IPS-11a (cell line): ENCODE results near the gene SARDH.

Source experiments
- H3K4me3 ChIP-seq: one replicate; pipeline ENCODE4 v1.5.1; 2013; ENCODE audit warnings: low read depth, low read length, control low read depth

SARDH gene

GRCh38 chr9:133716564-133717112 lies 21.5 kb downstream of the SARDH start:
- H3K4me3 ChIP-seq, result no peak overlapping the region

DNA sequence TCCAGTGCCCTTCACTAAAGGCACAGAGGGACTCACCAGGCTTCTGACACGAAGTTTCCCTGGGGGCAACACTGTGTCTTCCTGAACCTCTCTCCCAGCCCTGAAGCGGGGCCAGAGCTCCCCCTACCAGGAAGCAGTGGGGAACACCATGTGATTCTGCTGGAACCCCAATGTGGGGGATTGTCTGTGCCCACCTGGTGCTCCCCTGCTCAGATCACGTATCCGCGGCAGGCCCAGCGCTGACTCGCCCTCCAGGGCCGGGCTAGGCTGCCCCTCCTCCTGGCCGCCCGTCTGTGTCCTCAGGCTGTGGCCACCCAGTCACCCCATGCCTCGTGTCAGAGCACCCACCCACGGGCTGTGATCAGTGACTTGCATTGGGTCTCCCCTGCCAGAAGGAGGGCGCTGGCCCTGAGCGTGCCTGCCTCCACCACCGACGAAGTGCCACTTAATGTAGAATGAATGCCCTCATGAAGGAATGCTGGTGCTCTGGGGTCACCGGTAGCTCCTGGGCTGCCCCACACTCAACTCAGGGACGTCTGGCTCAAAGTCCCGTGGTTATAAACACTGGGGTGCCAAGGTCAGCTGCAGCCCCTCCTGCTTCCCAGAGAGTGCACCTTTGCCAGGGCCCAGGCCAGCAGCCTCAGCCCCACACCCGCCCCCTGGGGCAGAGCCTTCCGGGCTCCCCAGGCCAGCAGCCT lies 22.1 kb downstream of the SARDH start:
- no peak overlapping the region for H3K4me3 ChIP-seq

- H3K4me3 ChIP-seq, result no peak overlapping the region
Observed at GRCh38 chr9:133715295-133715865, 22.8 kb downstream of the SARDH start.

GRCh38 chr9:133714606-133715294 lies 23.4 kb downstream of the SARDH start:
- no peak overlapping the region for H3K4me3 ChIP-seq

- H3K4me3 ChIP-seq, result no peak overlapping the region
Observed at GRCh38 chr9:133713960-133714495, 24.1 kb downstream of the SARDH start.

DNA sequence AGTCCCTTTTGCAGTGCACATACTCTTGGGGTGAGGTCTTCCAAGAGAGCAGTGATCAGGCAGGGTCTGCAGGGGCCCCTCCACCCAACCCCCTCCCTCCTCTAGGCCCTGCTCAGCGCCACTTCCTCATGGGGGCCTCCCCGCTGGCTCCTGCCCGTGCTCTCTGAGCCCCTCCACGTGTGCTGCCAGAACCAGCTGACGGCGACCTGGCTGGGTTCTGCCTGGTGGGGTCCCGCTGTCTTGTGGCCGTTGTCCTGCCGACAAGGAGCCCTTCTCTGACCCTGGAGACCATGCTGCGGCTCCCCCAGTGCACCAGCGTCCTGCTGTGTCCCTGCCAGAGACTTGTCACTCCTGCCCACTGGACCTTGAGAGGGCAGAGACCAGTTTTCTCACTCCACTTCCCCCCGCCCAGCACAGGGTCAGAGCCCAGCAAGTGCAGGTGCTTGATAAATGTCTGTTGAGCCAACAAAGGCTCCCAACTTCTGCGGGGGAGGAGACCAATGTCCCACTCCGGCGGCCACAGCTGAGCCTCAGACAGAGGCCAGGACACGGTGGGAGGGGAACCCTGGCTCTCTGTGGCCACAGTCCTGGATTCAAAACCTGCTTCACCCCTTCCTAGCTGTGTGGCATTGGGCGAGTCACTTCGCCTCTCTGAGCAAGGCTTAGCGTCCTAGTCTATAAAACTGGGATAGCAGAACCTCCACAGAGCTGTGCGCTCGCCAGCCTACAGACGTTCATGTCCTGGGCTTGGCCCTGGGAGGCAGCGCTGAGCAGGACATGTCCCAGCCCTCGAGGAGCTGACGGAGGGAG lies 24.8 kb downstream of the SARDH start:
- no peak overlapping the region for H3K4me3 ChIP-seq

DNA sequence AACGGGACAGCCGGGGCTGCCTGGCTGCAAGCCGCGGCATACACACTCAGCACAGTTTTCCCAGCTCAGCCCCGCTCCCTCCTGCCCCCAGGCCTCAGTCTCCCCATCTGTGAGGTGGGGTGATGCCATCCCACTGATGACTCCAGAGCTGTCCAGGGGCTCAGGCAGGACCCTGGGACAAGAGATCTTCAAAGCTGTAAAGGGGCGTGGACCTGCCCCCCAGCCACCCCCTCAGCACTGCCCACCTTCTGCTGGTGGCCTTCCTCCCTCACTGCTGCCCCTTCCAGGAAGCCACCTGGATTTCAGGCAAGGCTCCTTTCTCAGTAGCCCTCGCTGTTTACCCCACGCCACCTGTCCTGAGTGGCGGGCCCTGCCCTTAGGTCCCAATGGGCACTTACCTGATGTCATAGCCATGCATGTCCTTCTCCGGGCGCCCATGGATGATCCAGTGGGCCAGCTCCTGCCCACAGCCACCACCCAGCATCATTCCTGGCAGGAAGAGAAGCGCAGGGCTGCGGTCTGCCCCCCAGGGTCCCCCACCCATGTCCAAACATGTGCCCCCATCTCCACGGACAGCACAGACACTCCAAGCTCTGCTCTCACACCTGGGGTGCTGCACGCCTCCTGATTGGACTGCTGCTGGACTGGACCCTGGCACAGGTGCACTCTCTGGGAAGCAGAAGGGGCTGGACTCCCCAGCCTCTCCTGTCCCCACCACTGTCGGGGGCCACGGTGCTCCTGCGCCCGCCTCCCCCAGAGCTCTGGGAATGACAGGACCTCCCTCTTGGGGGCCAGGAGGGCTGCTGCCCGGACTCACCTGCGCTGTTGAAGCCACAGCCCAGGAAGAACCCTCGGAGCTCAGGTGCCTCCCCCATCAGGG lies 25.7 kb downstream of the SARDH start:
- no peak overlapping the region for H3K4me3 ChIP-seq

- no peak overlapping the region for H3K4me3 ChIP-seq
Observed at GRCh38 chr9:133711428-133712220, 26.5 kb downstream of the SARDH start.

DNA sequence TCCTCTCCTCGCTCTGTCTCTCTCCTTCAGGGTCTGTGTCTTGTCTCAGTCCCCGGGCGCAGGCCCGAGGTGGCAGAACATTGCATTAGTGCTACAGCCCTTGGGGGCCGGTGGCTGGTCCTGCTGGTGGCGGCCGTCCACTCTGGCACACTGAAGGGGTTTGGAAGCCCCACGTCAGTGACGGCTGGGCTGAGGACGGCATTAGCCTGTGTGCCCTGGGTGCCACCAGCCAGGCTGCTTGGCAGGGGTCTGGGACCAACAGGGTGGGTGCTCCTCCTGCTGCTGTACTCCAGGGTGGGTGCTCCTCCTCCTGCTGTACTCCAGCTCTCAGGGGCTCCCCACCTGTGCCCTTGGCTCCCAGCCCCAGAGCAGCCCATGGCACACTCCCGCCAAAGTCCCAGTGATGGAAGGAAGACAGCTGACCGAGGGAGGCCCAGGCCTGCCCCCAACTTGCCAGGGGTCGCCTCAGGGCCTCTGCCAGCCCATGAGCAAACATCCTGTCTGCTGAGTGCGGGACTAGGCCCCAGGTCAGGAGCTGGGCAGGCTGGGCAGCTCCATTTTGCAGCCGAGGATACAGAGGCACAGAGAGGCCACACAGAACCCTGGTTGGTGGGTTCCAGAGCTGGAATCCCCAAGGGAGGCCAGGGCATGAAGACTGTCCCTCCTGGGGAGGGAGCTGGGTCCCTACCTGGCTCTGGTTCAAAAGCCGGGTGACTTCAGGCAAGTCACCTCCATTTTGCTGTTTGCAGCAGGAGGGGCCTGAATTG lies 27.3 kb downstream of the SARDH start:
- H3K4me3 ChIP-seq, result no peak overlapping the region

DNA sequence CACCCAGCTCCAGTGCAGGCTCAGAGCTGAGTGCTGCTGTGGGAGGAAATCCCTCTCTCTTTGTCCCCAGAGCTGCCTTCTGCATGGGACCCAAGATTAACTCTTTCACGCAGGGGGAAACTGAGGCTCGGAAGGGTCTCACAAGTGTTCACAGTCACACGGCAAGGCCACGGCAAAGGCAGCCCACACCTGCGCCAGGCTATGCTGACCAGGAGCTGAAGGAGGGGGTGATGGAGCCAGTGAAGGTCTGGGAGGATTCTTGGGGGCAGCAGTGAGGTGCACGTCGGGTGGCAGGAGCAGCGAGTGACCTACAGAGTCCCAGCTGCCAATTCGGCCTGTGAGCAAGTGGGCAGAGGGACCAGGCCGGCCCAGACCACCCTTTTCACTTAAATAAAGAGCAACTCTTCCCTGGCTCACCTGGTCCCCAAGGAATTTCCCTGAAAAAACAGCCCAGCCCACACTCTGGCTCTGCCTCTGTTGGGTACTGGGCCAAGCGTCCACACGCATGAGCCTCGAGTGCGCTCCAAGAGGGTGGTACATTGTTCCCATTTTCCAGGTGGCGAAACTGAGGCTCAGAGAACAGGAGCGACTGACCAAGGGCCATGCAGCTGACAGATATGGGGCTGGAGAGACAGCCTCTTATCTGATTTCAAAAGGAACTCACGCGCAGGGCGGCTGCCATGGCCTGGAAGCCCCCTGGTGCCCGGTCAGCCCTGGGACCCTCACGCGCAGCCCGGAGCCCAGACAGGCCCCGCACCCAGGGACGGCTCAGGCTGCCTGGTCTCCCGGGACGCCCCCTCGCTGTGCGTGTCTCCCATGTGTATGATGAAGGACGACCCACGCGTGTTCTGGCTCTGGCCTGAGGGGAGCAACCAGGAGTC lies 28.2 kb downstream of the SARDH start:
- no peak overlapping the region for H3K4me3 ChIP-seq

GRCh38 chr9:133709015-133709611 lies 29.0 kb downstream of the SARDH start:
- H3K4me3 ChIP-seq, result no peak overlapping the region

DNA sequence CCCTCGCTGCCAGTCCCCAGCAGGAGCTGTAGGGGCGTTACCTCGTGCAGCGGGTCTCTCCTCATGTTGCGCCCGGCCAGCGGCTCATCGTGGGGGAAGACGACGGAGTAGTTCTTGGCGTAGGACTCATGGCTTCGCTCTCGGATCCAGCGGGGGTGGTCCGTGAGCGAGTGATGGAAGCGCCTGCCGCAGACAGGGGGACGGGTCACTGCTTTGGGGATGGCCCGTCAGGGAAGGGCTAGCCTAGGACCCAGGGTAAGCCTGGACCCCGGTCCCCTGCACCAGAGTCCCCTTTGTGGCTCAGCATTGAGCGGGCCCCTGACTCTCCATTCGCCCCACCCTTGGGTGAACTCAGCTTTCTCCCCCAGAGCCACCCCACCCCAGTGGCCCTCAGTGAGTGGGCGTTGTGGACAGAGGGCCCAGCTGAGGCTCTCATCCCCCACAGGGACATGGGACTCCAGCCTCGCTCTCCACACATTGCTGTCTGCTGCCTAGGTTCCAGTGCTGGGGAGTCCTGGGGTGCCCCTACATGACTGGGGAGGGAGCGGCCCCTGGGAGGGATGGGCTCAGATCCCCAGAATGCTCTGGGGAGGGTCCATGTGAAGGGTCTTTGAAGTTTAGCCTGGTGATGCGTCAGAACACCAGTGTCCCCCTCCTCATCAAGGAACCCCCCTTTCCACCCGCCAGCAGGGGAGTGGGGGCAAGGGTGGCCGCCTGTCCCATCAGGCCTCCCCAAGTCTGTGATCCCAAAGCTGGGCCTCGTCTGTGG lies 29.7 kb downstream of the SARDH start:
- H3K4me3 ChIP-seq, result no peak overlapping the region

DNA sequence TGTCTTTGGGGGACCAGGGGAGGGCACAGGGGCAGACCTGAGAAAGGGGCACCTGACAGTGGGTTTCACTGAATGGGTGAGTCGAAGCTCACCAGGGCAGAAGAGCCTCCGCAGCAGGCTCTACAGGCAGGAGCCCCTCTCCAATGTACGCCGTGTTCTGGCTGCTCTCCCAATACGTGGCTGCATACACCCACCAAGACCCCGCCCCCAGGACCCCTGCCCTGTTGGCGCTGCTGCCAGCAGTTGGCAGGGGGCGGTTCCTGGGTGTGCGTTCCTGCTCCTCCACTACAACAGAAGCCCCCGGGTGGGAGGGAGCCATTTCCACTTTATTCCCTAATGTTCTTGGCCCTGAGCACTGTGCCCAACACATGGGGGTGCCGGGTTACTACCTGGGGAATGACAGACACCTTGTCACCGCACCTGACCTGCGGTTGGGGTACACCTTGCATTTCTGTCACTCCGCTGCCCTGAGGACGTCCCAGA lies 30.3 kb downstream of the SARDH start:
- H3K4me3 ChIP-seq, result no peak overlapping the region

- H3K4me3 ChIP-seq, result no peak overlapping the region
Observed at GRCh38 chr9:133707065-133707762, 30.9 kb downstream of the SARDH start.

DNA sequence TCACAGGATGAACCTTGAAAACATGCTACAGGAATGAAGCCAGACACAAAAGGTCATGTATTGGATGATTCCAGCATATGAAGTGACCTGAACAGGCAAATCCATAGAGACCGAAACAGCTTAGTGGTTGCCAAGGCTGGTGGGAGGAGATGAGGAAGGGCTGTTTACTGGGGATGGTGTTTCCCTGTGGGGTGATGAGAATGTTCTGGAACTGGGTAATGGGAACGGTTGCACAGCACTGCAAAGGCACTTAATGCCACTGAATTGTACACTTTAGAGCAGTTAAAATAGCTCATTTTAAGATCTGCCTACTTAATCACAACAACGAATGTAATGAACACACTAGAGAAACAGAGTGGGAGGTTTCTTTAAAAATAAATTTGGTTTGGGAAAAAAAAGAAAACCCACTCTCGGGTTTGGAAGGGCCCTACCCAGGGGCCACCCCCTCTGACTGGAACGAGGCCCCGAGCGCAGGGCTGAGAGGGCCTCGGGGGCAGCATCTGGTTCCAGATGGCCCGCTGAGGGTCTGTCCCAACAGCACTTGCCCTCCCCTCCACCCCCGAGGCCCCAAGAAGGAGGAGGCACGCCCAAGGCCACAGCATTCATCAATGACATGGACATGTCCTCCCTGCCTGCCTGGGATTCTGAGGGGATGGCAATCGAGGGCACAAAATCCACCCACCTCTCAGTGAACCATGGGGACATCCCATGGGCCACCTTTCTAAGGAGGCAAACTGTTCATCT lies 31.7 kb downstream of the SARDH start:
- no peak overlapping the region for H3K4me3 ChIP-seq
